Gastroesophageal sphincter (tissue), 4 donors: Measurements from ENCODE around the gene NDUFA11. TPM values are rescaled to one million over a fixed set of nuclear protein-coding genes. Genes with fewer than 3 reads are reported as not detected.
A peak's percentile ranks its signal among the peaks of the same experiment; 100 is the strongest.

Source experiments
- ATAC-seq: fragments of 150-250 bp; one replicate; pipeline ENCODE4 v1.9.1; 2016; ENCODE audit warnings: mild to moderate bottlenecking, moderate library complexity
- H3K27ac ChIP-seq, 4 donors: fragments of 200-600 bp; sonication (generic) in 3 of 4; 1 replicate in 3 of 4; 2 replicates in 1 of 4; pipeline ENCODE4 v1.5.1; 2016 to 2019
- H3K27me3 ChIP-seq: fragments of 200-600 bp; sonication (generic); one replicate; pipeline ENCODE4 v1.5.1; 2019
- H3K36me3 ChIP-seq, 2 donors: fragments of 200-600 bp; sonication (generic); one replicate each; pipeline ENCODE4 v1.5.1; 2019; ENCODE audit warnings: control low read depth in 1 of 2
- H3K4me1 ChIP-seq, 3 donors: fragments of 200-600 bp; sonication (generic); 1 replicate in 2 of 3; 2 replicates in 1 of 3; pipeline ENCODE4 v1.5.1; 2016 to 2019; ENCODE audit warnings: control low read depth in 2 of 3
- H3K4me3 ChIP-seq, 2 donors: fragments of 200-600 bp; sonication (generic); one replicate each; pipeline ENCODE4 v1.5.1; 2019; ENCODE audit warnings: mild to moderate bottlenecking in 1 of 2, moderate library complexity in 1 of 2
- H3K9me3 ChIP-seq, 3 donors: fragments of 200-600 bp; sonication (generic); one replicate each; pipeline ENCODE4 v1.5.1; 2017 to 2019; ENCODE audit warnings: control low read depth in 2 of 3
- CTCF ChIP-seq, 4 experiments: fragments of 200-600 bp in 2 of 4; fragments of 450-650 bp in 2 of 4; sonication (generic) in 1 of 4; IDR thresholded peaks; one replicate each; pipeline ENCODE4 v1.5.1; 2017 to 2019; ENCODE audit warnings: antibody characterized with exemption in 4 of 4, mild to moderate bottlenecking in 2 of 4, moderate library complexity in 2 of 4
- EP300 ChIP-seq: sonication (generic); formaldehyde crosslinking; IDR thresholded peaks from one replicate; pipeline ENCODE4 v1.6.1; 2017; ENCODE audit warnings: antibody characterized with exemption, mild to moderate bottlenecking
- POLR2A ChIP-seq, 2 donors: fragments of 450-650 bp; IDR thresholded peaks; one replicate each; pipeline ENCODE4 v1.6.1; 2017; ENCODE audit warnings: antibody characterized with exemption in 2 of 2, mild to moderate bottlenecking in 2 of 2, moderate library complexity in 1 of 2
- POLR2AphosphoS5 ChIP-seq: sonication (generic); formaldehyde crosslinking; IDR thresholded peaks from one replicate; pipeline ENCODE4 v1.6.1; 2017; ENCODE audit warnings: antibody characterized with exemption
- WGBS, 2 donors: methylation state at CpG; one replicate each; pipeline ENCODE4 v1.1.5; 2018; ENCODE audit warnings: low coverage in 1 of 2; 5-methylcytosine and 5-hydroxymethylcytosine counted together
- total RNA-seq, 4 donors: library from RNA; depleted of rRNA; stranded (reverse); fragments of >200 nt; gene quantifications; one replicate each; pipeline ENCODE4 v1.1.0, GENCODE V29; 2016

NDUFA11 gene
- total RNA-seq, result 100 to 1,000 TPM; 244 to 299 (median 265) TPM

- H3K9me3 ChIP-seq, result no peaks in the 10 kb centered on the region
- H3K4me3 ChIP-seq, result peak within 1 kb of the TSS; percentile 73 to 82
- WGBS, 2 donors, result 0% methylated on average over 6 to 10 of the region's 57 CpGs
- peak within 1 kb of the TSS; percentile 81 to 94 (median 88) for H3K27ac ChIP-seq
- TF ChIP-seq POLR2A (IDR thresholded peaks at IDR 0.05) (peak; percentile 75 to 77), POLR2AphosphoS5 (peak; percentile 76), EP300 (no peak), CTCF (IDR thresholded peaks at IDR 0.05) (no peak)
- no peaks in the 10 kb centered on the region for H3K27me3 ChIP-seq
- ATAC-seq, result peak; percentile 84
- H3K36me3 ChIP-seq, result peaks cover 0 to 32% of the 10 kb centered on the region in 2 donors
- H3K4me1 ChIP-seq, result peaks cover 0 to 57% (median 22%) of the 10 kb centered on the region in 3 donors
These were observed at the start of gene NDUFA11 for GRCh38 chr19:5903624-5904351. Gene NDUFA11, minus strand, starts transcription at chr19:5903790. Its CDS starts 82 bp downstream, at chr19:5903708.

- WGBS, 2 donors, result 31 to 42% methylated on average over 5 of the region's 5 CpGs
- no peaks in the 10 kb centered on the region for H3K27me3 ChIP-seq
- H3K36me3 ChIP-seq, result no peaks in the 10 kb centered on the region
- H3K9me3 ChIP-seq, result no peaks in the 10 kb centered on the region
- TF ChIP-seq POLR2AphosphoS5 (peak; percentile 45), CTCF (IDR thresholded peaks at IDR 0.05) (no peak)
- H3K4me3 ChIP-seq, result no peak overlapping the region
- peak overlapping the region; percentile 80 to 86 (median 84) for H3K27ac ChIP-seq
- peaks cover 37 to 100% (median 76%) of the 10 kb centered on the region in 3 donors for H3K4me1 ChIP-seq
- no peak for ATAC-seq
These were observed 49.5 kb upstream of the NDUFA11 start for GRCh38 chr19:5953030-5953589.

DNA sequence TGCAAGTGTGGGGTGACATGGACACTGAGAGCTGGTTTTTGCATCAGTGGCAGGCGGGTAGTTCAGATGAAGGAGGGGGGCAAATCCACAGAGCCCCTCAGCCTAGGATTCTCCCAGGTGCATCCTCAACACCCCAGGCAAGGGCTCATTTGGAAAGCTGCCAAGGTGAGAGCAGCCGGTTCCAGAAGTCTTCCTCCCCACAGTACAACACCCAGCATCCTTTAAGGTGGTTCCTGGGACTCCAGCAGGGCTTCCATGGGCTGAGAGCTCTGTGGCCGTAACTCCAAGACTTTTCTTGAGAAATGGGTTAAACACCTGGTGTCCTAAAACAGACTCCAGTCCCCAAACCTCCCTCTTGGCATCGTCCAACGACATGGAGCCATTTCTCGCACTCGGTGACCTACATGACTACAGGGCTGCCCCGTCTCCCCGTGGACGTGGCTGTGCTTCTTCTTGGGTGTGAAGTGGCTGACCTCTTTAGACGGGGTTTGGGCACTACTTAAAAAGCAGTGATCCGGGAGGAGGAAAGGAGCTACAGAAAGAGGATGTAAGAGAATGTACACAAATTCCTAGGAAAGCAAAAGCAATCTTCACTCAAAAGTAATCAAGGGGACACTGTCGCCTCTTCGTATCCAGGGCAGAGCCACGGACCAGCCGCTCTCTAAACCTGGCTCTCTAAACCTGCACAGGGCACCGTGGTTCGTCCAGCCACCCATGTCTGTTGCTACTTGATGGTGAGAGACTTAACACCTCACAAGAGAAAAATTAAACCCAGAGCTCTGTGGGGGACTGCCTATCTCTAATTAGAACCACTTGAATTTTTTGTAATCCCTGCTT is 48.8 kb upstream of the NDUFA11 start:
- no peaks in the 10 kb centered on the region for H3K36me3 ChIP-seq
- TF ChIP-seq POLR2A (IDR thresholded peaks at IDR 0.05) (no peak), POLR2AphosphoS5 (no peak), EP300 (no peak), CTCF (IDR thresholded peaks at IDR 0.05) (no peak)
- no peak for ATAC-seq
- H3K4me3 ChIP-seq, result no peak overlapping the region
- WGBS, 2 donors, result 54 to 57% methylated on average over 9 to 12 of the region's 18 CpGs
- peaks cover 37 to 100% (median 83%) of the 10 kb centered on the region in 3 donors for H3K4me1 ChIP-seq
- peak overlapping the region; percentile 80 to 86 (median 84) for H3K27ac ChIP-seq
- H3K9me3 ChIP-seq, result no peaks in the 10 kb centered on the region
- H3K27me3 ChIP-seq, result no peaks in the 10 kb centered on the region

- Histone ChIP-seq H3K27ac (peak overlapping the region; percentile 14 to 86 (median 84)), H3K27me3 (no peaks in the 10 kb centered on the region), H3K9me3 (no peaks in the 10 kb centered on the region), H3K36me3 (no peaks in the 10 kb centered on the region), H3K4me3 (peak overlapping the region in 1 of 2 donors; percentile 11), H3K4me1 (peaks cover 37 to 100% (median 88%) of the 10 kb centered on the region in 3 donors)
- WGBS, 2 donors, result 10 to 13% methylated on average over 2 to 5 of the region's 19 CpGs
- TF ChIP-seq POLR2A (IDR thresholded peaks at IDR 0.05), result no peak
- no peak for TF ChIP-seq CTCF (IDR thresholded peaks at IDR 0.05)
- TF ChIP-seq POLR2AphosphoS5, result no peak
- TF ChIP-seq EP300, result no peak
- no peak for ATAC-seq
These were observed 47.8 kb upstream of the NDUFA11 start for GRCh38 chr19:5951338-5951861.
